HuH-7.5 (cell line): ENCODE results near the gene MGAT5.

ENCODE experiments used
- DNase-seq: peaks from one replicate; pipeline ENCODE4 v3.0.0; 2011; ENCODE audit warnings: low spot score

MGAT5 gene

GRCh38 chr2:134396493-134396892 is 142.6 kb downstream of the MGAT5 start:
- DNase-seq = no peak

GRCh38 chr2:134397146-134397896 is 143.4 kb downstream of the MGAT5 start:
- DNase-seq = no peak

GRCh38 chr2:134398300-134398699 is 144.4 kb downstream of the MGAT5 start:
- DNase-seq = no peak

GRCh38 chr2:134399096-134399495 is 145.2 kb downstream of the MGAT5 start:
- DNase-seq = no peak

- DNase-seq = no peak
Observed at GRCh38 chr2:134401081-134401497, 147.2 kb downstream of the MGAT5 start.

GRCh38 chr2:134401789-134402188 is 147.9 kb downstream of the MGAT5 start:
- no peak for DNase-seq

GRCh38 chr2:134402410-134402809 is 148.5 kb downstream of the MGAT5 start:
- no peak for DNase-seq

- DNase-seq = no peak
Observed at GRCh38 chr2:134405611-134406081, 151.8 kb downstream of the MGAT5 start.

GRCh38 chr2:134406311-134406710 is 152.4 kb downstream of the MGAT5 start:
- no peak for DNase-seq

- DNase-seq = no peak
Observed at GRCh38 chr2:134406736-134407135, 152.9 kb downstream of the MGAT5 start.

- DNase-seq = no peak
Observed at GRCh38 chr2:134407154-134407890, 153.4 kb downstream of the MGAT5 start.

- DNase-seq = no peak
Observed at GRCh38 chr2:134408386-134408785, 154.5 kb downstream of the MGAT5 start.

GRCh38 chr2:134408791-134409190 is 154.9 kb downstream of the MGAT5 start:
- DNase-seq = no peak

GRCh38 chr2:134410006-134410405 is 156.1 kb downstream of the MGAT5 start:
- no peak for DNase-seq

GRCh38 chr2:134410831-134411231 is 157.0 kb downstream of the MGAT5 start:
- DNase-seq = no peak

- no peak for DNase-seq
Observed at GRCh38 chr2:134411279-134411827, 157.5 kb downstream of the MGAT5 start.

GRCh38 chr2:134411828-134412638 is 158.2 kb downstream of the MGAT5 start:
- DNase-seq = no peak

- no peak for DNase-seq
Observed at GRCh38 chr2:134412639-134412999, 158.7 kb downstream of the MGAT5 start.

GRCh38 chr2:134413430-134413829 is 159.6 kb downstream of the MGAT5 start:
- no peak for DNase-seq

GRCh38 chr2:134413912-134414311 is 160.0 kb downstream of the MGAT5 start:
- DNase-seq = no peak

- DNase-seq = no peak
Observed at GRCh38 chr2:134416018-134416417, 162.1 kb downstream of the MGAT5 start.

- no peak for DNase-seq
Observed at GRCh38 chr2:134416637-134417036, 162.8 kb downstream of the MGAT5 start.
